Suprapubic skin (tissue), 4 donors: ENCODE data around the gene SIRPB1. TPM values are rescaled to one million over a fixed set of nuclear protein-coding genes. Genes with fewer than 3 reads are reported as not detected.

ENCODE experiments used
- DNase-seq, 2 donors: peaks; one replicate each; pipeline ENCODE4 v3.0.0-alpha.2; 2019; ENCODE audit warnings: low spot score in 2 of 2
- H3K27ac ChIP-seq: fragments of 200-600 bp; sonication (generic); one replicate; pipeline ENCODE4 v1.5.1; 2019
- H3K27me3 ChIP-seq: fragments of 200-600 bp; sonication (generic); one replicate; pipeline ENCODE4 v1.5.1; 2019
- H3K36me3 ChIP-seq: fragments of 200-600 bp; sonication (generic); one replicate; pipeline ENCODE4 v1.5.1; 2019
- H3K4me1 ChIP-seq: fragments of 200-600 bp; sonication (generic); one replicate; pipeline ENCODE4 v1.5.1; 2019
- H3K4me3 ChIP-seq: fragments of 200-600 bp; sonication (generic); one replicate; pipeline ENCODE4 v1.5.1; 2019; ENCODE audit warnings: mild to moderate bottlenecking
- H3K9me3 ChIP-seq: fragments of 200-600 bp; sonication (generic); one replicate; pipeline ENCODE4 v1.5.1; 2019
- EP300 ChIP-seq: sonication (generic); formaldehyde crosslinking; IDR thresholded peaks from one replicate; pipeline ENCODE4 v1.6.1; 2017; ENCODE audit warnings: antibody characterized with exemption
- POLR2A ChIP-seq, 2 donors: fragments of 450-650 bp; IDR thresholded peaks; one replicate each; pipeline ENCODE4 v1.6.1; 2017; ENCODE audit warnings: antibody characterized with exemption in 2 of 2, mild to moderate bottlenecking in 2 of 2, moderate library complexity in 2 of 2
- POLR2AphosphoS5 ChIP-seq, 3 donors: sonication (generic); formaldehyde crosslinking; IDR thresholded peaks; one replicate each; pipeline ENCODE4 v1.6.1; 2017; ENCODE audit warnings: antibody characterized with exemption in 3 of 3
- WGBS: methylation state at CpG from one replicate; pipeline ENCODE4 v1.1.5; 2018; 5-methylcytosine and 5-hydroxymethylcytosine counted together
- total RNA-seq, 4 donors: library from RNA; depleted of rRNA; stranded (reverse); fragments of >200 nt; gene quantifications; one replicate each; pipeline ENCODE4 v1.1.0, GENCODE V29; 2016
- TF ChIP-seq, protein P1 (sequence below), 2 donors: fragments of 200-600 bp in 1 of 2; fragments of 450-650 bp in 1 of 2; sonication (generic) in 1 of 2; IDR thresholded peaks; one replicate each; pipeline ENCODE4 v1.5.1; 2016 to 2019; ENCODE audit warnings: antibody characterized with exemption in 2 of 2, mild to moderate bottlenecking in 1 of 2, moderate library complexity in 1 of 2

SIRPB1 gene
- total RNA-seq, 4 donors from 2014 or later: 0.38 to 3.3 (median 1.0) TPM; not detected in 1

DNA sequence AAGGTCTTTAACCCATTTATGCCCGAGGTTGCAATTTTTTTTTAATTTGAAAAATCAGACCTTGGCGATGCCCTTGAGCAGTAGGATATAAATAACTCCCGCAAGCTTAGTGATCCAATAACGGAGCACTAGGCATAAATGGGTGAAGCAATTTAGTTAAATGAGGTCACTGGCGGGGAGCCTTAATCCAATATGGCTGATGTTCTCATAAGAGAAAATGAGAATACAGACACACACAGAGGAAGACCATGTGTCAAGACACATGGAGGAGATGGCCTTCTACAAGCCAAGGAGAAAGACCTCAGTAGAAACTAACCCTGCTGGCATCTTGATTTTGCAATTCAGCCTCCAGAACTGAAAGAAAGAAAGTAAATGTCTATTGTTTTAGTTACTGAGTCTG is 37.0 kb upstream of the SIRPB1 start:
- peaks cover 21% of the 10 kb centered on the region for H3K27me3 ChIP-seq
- 70% methylated on average over 5 of the region's 5 CpGs for WGBS
- TF ChIP-seq, protein P1, sequence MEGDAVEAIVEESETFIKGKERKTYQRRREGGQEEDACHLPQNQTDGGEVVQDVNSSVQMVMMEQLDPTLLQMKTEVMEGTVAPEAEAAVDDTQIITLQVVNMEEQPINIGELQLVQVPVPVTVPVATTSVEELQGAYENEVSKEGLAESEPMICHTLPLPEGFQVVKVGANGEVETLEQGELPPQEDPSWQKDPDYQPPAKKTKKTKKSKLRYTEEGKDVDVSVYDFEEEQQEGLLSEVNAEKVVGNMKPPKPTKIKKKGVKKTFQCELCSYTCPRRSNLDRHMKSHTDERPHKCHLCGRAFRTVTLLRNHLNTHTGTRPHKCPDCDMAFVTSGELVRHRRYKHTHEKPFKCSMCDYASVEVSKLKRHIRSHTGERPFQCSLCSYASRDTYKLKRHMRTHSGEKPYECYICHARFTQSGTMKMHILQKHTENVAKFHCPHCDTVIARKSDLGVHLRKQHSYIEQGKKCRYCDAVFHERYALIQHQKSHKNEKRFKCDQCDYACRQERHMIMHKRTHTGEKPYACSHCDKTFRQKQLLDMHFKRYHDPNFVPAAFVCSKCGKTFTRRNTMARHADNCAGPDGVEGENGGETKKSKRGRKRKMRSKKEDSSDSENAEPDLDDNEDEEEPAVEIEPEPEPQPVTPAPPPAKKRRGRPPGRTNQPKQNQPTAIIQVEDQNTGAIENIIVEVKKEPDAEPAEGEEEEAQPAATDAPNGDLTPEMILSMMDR (IDR thresholded peaks at IDR 0.05): no peak
- TF ChIP-seq EP300 (no peak), POLR2A (IDR thresholded peaks at IDR 0.05) (no peak), POLR2AphosphoS5 (IDR thresholded peaks at IDR 0.05) (no peak)
- no peaks in the 10 kb centered on the region for H3K36me3 ChIP-seq
- H3K4me1 ChIP-seq: no peaks in the 10 kb centered on the region
- H3K9me3 ChIP-seq: no peaks in the 10 kb centered on the region
- no peak overlapping the region for H3K4me3 ChIP-seq
- H3K27ac ChIP-seq: no peak overlapping the region
- no peak for DNase-seq

DNA sequence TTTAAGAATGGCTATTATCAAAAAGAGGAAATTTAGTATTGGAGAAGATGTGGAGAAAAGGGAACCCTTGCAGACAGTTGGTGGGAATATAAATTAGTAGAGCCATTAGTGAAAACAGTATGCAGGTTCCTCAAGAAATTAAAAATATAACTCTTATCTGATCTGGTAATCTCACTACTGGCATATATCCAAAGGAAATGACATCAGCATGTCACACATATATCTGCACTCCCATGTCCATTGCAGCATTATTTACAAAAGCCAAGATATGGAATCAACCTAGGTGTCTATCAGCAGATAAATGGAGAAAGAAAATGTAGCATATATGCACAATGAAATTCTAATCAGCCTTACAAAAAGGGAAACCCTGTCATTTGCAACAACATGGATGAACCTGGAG is 35.2 kb upstream of the SIRPB1 start:
- Histone ChIP-seq H3K9me3 (no peaks in the 10 kb centered on the region), H3K36me3 (no peaks in the 10 kb centered on the region), H3K27ac (no peak overlapping the region), H3K27me3 (peaks cover 13% of the 10 kb centered on the region), H3K4me1 (no peaks in the 10 kb centered on the region), H3K4me3 (no peak overlapping the region)
- TF ChIP-seq EP300: no peak
- TF ChIP-seq, protein P1 (IDR thresholded peaks at IDR 0.05): no peak
- no peak for TF ChIP-seq POLR2AphosphoS5 (IDR thresholded peaks at IDR 0.05)
- no peak for TF ChIP-seq POLR2A (IDR thresholded peaks at IDR 0.05)
- no peak for DNase-seq

DNA sequence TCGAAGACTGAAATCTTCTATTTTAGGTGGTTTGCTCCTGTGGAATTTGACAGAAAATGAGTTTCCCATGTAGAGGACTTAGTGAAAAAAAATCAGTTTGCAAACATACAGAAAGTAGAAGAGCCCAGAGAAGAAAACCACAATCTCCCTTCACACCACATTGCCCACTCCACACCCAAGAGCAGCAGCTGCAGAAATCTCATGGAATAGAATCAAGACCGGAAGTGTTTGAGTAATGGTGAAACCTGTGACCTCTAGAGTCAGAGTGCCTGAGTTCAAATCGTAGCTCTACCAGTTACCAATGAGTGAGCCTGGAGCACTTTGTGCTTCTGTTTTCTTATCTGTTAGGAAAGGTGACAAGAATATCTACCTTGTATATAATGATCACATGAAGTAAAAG is 33.2 kb upstream of the SIRPB1 start:
- H3K4me3 ChIP-seq: no peak overlapping the region
- DNase-seq: no peak
- no peaks in the 10 kb centered on the region for H3K9me3 ChIP-seq
- 70% methylated on average over 3 of the region's 3 CpGs for WGBS
- no peak overlapping the region for H3K27ac ChIP-seq
- TF ChIP-seq POLR2AphosphoS5 (IDR thresholded peaks at IDR 0.05) (no peak), POLR2A (IDR thresholded peaks at IDR 0.05) (no peak), EP300 (no peak)
- TF ChIP-seq, protein P1 (IDR thresholded peaks at IDR 0.05): no peak
- H3K36me3 ChIP-seq: no peaks in the 10 kb centered on the region
- no peaks in the 10 kb centered on the region for H3K4me1 ChIP-seq
- peaks cover 5% of the 10 kb centered on the region for H3K27me3 ChIP-seq

DNA sequence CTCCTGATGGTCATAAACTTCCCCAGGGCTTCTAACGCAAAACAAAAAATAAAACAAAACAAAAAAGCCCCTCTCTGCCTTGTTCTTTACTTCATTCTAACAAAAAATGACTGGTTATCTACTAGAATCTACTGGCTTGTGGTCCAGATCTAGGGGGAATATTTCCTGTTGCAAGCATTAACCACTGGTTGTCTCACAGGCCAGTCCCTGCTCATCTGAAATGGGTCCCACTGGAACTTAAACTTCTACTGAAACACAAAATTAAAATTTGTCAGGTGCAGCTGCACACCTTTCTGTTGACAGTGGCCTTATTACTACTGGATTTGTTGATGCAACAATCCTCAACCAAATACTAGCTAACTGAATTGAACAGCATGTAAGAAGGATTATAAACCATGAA is 32.3 kb upstream of the SIRPB1 start:
- Histone ChIP-seq H3K4me3 (no peak overlapping the region), H3K4me1 (no peaks in the 10 kb centered on the region), H3K27me3 (no peaks in the 10 kb centered on the region), H3K27ac (no peak overlapping the region), H3K36me3 (no peaks in the 10 kb centered on the region), H3K9me3 (no peaks in the 10 kb centered on the region)
- TF ChIP-seq POLR2A (IDR thresholded peaks at IDR 0.05) (no peak), POLR2AphosphoS5 (IDR thresholded peaks at IDR 0.05) (no peak), EP300 (no peak)
- TF ChIP-seq, protein P1 (IDR thresholded peaks at IDR 0.05): no peak
- WGBS: 53% methylated on average over 1 of the region's 1 CpG
- no peak for DNase-seq

DNA sequence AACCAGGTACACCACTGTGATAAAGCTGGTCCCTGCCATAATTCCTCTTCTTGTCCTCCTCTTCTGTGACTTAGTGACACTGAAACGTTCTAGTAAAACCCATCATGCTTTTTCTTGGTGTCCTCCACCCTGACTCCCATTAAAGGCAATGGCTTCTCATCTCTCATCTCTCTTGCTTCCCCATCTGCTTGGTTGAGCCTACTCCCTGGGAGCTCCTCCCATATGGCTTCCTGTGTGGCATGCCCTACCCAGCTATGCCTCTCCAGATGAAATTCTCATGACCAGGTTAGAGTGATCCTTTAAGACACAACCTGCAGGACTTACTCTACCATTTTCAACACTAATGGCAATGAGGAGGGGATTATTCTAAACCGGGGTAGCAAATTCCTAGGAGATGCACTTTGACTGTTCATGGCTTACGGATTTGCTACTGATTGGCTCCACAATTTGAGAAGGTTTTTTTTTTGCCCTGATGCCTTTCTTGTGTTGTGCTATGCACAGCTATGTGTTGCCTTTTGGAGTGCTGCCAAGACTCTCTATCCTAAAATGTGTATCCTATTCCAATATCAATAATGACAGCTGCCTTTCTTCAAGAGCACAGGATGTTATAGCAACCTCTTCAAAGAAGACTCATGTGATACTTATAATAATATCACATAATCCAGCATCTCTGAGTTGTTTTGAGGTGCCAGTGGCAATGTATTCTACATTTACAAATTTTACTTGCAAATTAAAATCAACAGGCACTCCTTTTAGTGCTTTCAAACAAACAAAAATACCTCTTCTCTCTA is 31.7 kb upstream of the SIRPB1 start:
- no peaks in the 10 kb centered on the region for H3K36me3 ChIP-seq
- H3K27me3 ChIP-seq: no peaks in the 10 kb centered on the region
- DNase-seq: no peak
- H3K27ac ChIP-seq: no peak overlapping the region
- no peaks in the 10 kb centered on the region for H3K4me1 ChIP-seq
- 58% methylated on average over 3 of the region's 3 CpGs for WGBS
- H3K4me3 ChIP-seq: no peak overlapping the region
- TF ChIP-seq POLR2AphosphoS5 (IDR thresholded peaks at IDR 0.05) (no peak), EP300 (no peak), POLR2A (IDR thresholded peaks at IDR 0.05) (no peak)
- TF ChIP-seq, protein P1 (IDR thresholded peaks at IDR 0.05): no peak
- H3K9me3 ChIP-seq: no peaks in the 10 kb centered on the region
